Fibroblast of lung (primary cell): Measurements from ENCODE around the gene SORCS3.

Source experiments
- EZH2 ChIP-seq: IDR thresholded peaks from 2 replicates; pipeline ENCODE4 v1.5.1; 2012; ENCODE audit warnings: low read length, control low read depth, mild to moderate bottlenecking; ENCODE audit errors: missing control alignments
- TF ChIP-seq, protein P1 (sequence below), 2 donors: IDR thresholded peaks in 1 of 2; conservative IDR thresholded peaks in 1 of 2; 1 replicate in 1 of 2; 2 replicates in 1 of 2; pipeline ENCODE4 v1.5.1; 2011 to 2012; ENCODE audit warnings: low read length in 2 of 2, control low read depth in 1 of 2, inconsistent platforms in 1 of 2, low read depth in 1 of 2, mild to moderate bottlenecking in 1 of 2

- TF ChIP-seq, protein P1, sequence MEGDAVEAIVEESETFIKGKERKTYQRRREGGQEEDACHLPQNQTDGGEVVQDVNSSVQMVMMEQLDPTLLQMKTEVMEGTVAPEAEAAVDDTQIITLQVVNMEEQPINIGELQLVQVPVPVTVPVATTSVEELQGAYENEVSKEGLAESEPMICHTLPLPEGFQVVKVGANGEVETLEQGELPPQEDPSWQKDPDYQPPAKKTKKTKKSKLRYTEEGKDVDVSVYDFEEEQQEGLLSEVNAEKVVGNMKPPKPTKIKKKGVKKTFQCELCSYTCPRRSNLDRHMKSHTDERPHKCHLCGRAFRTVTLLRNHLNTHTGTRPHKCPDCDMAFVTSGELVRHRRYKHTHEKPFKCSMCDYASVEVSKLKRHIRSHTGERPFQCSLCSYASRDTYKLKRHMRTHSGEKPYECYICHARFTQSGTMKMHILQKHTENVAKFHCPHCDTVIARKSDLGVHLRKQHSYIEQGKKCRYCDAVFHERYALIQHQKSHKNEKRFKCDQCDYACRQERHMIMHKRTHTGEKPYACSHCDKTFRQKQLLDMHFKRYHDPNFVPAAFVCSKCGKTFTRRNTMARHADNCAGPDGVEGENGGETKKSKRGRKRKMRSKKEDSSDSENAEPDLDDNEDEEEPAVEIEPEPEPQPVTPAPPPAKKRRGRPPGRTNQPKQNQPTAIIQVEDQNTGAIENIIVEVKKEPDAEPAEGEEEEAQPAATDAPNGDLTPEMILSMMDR (conservative IDR thresholded peaks at IDR 0.05 in 1 of 2, IDR thresholded peaks at IDR 0.05 in 1 of 2; ENCODE audit: low read depth in 1 of 2, low read length in 2 of 2) = no peak
- TF ChIP-seq EZH2 = no peak
Measured at GRCh38 chr10:104676874-104677273, 35.8 kb downstream of the SORCS3 start.
